Smooth muscle cell (in vitro differentiated cells): ENCODE data around the gene AK8. TPM values are rescaled to one million over a fixed set of nuclear protein-coding genes. Genes with fewer than 3 reads are reported as not detected.

Source experiments
- DNase-seq: peaks from one replicate; lab custom pipeline; 2025; ENCODE audit not compliant: unreplicated experiment; lab: John Stamatoyannopoulos, UW
- H2AFZ ChIP-seq: fragments of 200-600 bp; sonication (generic); 2 replicates; pipeline ENCODE4 v1.6.0; 2016; ENCODE audit warnings: antibody characterized with exemption, low read depth, mild to moderate bottlenecking
- H3F3A ChIP-seq: fragments of 200-600 bp; sonication (generic); 2 replicates; pipeline ENCODE4 v1.6.0; 2017; ENCODE audit warnings: antibody characterized with exemption, low read depth
- H3K27ac ChIP-seq: fragments of 200-600 bp; sonication (generic); 2 replicates; pipeline ENCODE4 v1.5.1; 2016; ENCODE audit warnings: low read depth, mild to moderate bottlenecking
- H3K27me3 ChIP-seq: fragments of 200-600 bp; sonication (generic); 2 replicates; pipeline ENCODE4 v1.6.1; 2016; ENCODE audit warnings: low read depth, mild to moderate bottlenecking
- H3K36me3 ChIP-seq: fragments of 200-600 bp; sonication (generic); 2 replicates; pipeline ENCODE4 v1.5.1; 2016; ENCODE audit warnings: low read depth
- H3K4me1 ChIP-seq: fragments of 200-600 bp; sonication (generic); 2 replicates; pipeline ENCODE4 v1.5.1; 2016; ENCODE audit warnings: low read depth
- H3K4me2 ChIP-seq: fragments of 200-600 bp; sonication (generic); 2 replicates; pipeline ENCODE4 v1.6.0; 2016; ENCODE audit warnings: mild to moderate bottlenecking
- H3K4me3 ChIP-seq: fragments of 200-600 bp; sonication (generic); 2 replicates; pipeline ENCODE4 v1.5.1; 2016; ENCODE audit warnings: mild to moderate bottlenecking
- H3K79me2 ChIP-seq: fragments of 200-600 bp; sonication (generic); 2 replicates; pipeline ENCODE4 v1.6.0; 2016; ENCODE audit warnings: low read depth, mild to moderate bottlenecking
- H3K9ac ChIP-seq: fragments of 200-600 bp; sonication (generic); 2 replicates; pipeline ENCODE4 v1.6.0; 2016; ENCODE audit warnings: low read depth
- H3K9me3 ChIP-seq: fragments of 200-600 bp; sonication (generic); replicated peaks from 2 replicates; pipeline ENCODE4 v1.5.1; 2016; ENCODE audit warnings: low read depth
- H4K20me1 ChIP-seq: fragments of 200-600 bp; sonication (generic); 2 replicates; pipeline ENCODE4 v1.6.0; 2016; ENCODE audit warnings: low read depth
- WGBS: methylation state at CpG from one replicate; pipeline ENCODE4 v1.1.7; 2016; ENCODE audit warnings: low lambda C conversion rate; 5-methylcytosine and 5-hydroxymethylcytosine counted together
- polyA plus RNA-seq: library from polyadenylated mRNA; unstranded; fragments of >200 nt; fragmentation: Nextera tagmentation; extraction: Ambion mirVana; gene quantifications from 2 replicates; pipeline ENCODE4 v1.2.1, GENCODE V29; 2016
- total RNA-seq: library from RNA; depleted of rRNA; stranded (reverse); fragments of >200 nt; gene quantifications from 2 replicates; pipeline ENCODE4 v1.2.3, GENCODE V29; 2014
- TF ChIP-seq, protein P1 (sequence below): fragments of 200-600 bp; sonication (generic); IDR thresholded peaks from 2 replicates; pipeline ENCODE4 v1.5.1; 2017; ENCODE audit warnings: borderline replicate concordance, mild to moderate bottlenecking, antibody characterized with exemption; ENCODE audit not compliant: insufficient read depth, poor library complexity, severe bottlenecking

AK8 gene
- total and polyA plus RNA-seq, 2 experiments from 2014 or later, result 0.67 to 1.4 TPM

DNA sequence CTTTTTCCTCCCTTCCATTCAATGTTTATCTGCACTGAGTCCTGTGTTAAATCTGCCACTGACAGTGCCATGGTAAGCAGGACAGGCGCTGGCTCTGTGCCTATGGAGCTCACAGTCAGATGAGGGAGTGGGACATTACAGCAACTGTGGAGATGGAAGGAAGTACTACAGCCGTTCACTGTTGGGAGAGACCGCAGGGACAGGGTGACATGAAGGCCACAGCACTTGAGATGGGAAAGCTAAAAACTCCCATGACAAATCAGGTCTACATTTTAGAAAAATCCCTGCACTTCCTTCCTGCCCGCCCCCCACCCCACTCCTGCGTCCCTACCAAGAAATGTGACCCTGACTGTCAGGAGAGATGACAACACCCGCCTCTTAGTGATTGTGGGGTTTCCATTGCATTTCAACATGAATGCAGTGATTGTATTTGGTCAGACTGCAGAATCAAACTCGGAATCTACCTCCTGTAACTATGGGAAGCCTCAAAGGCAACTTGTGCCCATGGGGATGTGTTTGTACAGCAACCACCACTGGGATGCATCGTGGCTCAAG is 151.4 kb downstream of the AK8 start:
- H3K36me3 ChIP-seq, result no peaks in the 10 kb centered on the region
- no peak for DNase-seq
- TF ChIP-seq, protein P1, sequence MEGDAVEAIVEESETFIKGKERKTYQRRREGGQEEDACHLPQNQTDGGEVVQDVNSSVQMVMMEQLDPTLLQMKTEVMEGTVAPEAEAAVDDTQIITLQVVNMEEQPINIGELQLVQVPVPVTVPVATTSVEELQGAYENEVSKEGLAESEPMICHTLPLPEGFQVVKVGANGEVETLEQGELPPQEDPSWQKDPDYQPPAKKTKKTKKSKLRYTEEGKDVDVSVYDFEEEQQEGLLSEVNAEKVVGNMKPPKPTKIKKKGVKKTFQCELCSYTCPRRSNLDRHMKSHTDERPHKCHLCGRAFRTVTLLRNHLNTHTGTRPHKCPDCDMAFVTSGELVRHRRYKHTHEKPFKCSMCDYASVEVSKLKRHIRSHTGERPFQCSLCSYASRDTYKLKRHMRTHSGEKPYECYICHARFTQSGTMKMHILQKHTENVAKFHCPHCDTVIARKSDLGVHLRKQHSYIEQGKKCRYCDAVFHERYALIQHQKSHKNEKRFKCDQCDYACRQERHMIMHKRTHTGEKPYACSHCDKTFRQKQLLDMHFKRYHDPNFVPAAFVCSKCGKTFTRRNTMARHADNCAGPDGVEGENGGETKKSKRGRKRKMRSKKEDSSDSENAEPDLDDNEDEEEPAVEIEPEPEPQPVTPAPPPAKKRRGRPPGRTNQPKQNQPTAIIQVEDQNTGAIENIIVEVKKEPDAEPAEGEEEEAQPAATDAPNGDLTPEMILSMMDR, result no peak
- WGBS, result 85% methylated on average over 8 of the region's 8 CpGs
- no peak overlapping the region for H2AFZ ChIP-seq
- no peak overlapping the region for H3K4me2 ChIP-seq
- no peak overlapping the region for H3K4me3 ChIP-seq
- no peaks in the 10 kb centered on the region for H3K79me2 ChIP-seq
- H3K4me1 ChIP-seq, result no peaks in the 10 kb centered on the region
- H3K9ac ChIP-seq, result no peak overlapping the region
- H3F3A ChIP-seq, result no peaks in the 10 kb centered on the region
- no peaks in the 10 kb centered on the region for H4K20me1 ChIP-seq
- H3K9me3 ChIP-seq, result no peaks in the 10 kb centered on the region
- no peaks in the 10 kb centered on the region for H3K27me3 ChIP-seq
- no peak overlapping the region for H3K27ac ChIP-seq

DNA sequence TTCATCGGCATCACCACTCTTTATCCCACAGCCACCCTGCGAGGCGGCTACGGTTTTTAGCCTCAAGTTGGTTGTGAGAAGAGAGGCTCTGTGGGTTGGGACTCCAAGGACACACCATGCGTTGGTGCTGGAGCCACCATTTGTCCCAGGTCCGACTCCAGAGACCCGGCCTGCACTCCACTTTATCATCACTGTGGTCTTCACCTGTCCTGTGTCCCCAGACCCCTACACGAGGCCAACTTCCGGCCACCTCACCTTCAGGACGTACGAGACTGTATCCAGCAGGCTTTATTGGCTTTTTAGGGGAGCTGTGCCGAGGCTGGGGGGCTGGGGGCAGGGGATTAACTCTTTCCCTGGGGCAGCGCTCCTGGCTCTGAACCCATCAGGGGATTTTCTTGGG is 152.8 kb downstream of the AK8 start:
- H3K9me3 ChIP-seq, result no peaks in the 10 kb centered on the region
- TF ChIP-seq, protein P1, result no peak
- 95% methylated on average over 13 of the region's 13 CpGs for WGBS
- no peak overlapping the region for H3K4me3 ChIP-seq
- H3K36me3 ChIP-seq, result no peaks in the 10 kb centered on the region
- H4K20me1 ChIP-seq, result no peaks in the 10 kb centered on the region
- H3K9ac ChIP-seq, result no peak overlapping the region
- DNase-seq, result no peak
- H3K27me3 ChIP-seq, result no peaks in the 10 kb centered on the region
- H3K4me1 ChIP-seq, result no peaks in the 10 kb centered on the region
- H3K27ac ChIP-seq, result no peak overlapping the region
- H2AFZ ChIP-seq, result no peak overlapping the region
- H3K4me2 ChIP-seq, result no peak overlapping the region
- H3F3A ChIP-seq, result no peaks in the 10 kb centered on the region
- no peaks in the 10 kb centered on the region for H3K79me2 ChIP-seq

DNA sequence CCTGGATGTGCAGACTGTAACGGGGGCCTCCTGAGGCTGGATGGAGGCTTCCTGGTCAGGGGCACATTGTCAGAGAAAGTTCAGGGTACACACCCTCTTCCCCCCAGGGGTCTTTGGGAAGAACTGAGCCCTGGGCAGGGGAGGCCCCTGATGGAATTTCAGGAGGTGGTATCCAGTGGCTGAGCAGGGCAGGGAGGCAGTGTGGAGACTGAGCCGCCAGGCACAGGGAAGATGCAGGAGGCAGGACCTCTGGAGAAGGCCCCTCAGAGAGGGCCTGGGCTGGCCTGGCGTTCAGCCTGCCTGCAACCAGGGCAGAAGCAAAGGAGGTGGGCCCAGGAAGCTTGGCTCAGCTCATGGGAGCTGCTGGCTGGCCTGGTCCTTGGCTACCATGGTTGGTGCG is 154.3 kb downstream of the AK8 start:
- H3K36me3 ChIP-seq, result no peaks in the 10 kb centered on the region
- H3K9me3 ChIP-seq, result no peaks in the 10 kb centered on the region
- H3K27ac ChIP-seq, result no peak overlapping the region
- no peaks in the 10 kb centered on the region for H3K4me1 ChIP-seq
- H3K4me3 ChIP-seq, result no peak overlapping the region
- H3K79me2 ChIP-seq, result no peaks in the 10 kb centered on the region
- H3K4me2 ChIP-seq, result no peak overlapping the region
- H3F3A ChIP-seq, result no peaks in the 10 kb centered on the region
- 92% methylated on average over 4 of the region's 4 CpGs for WGBS
- DNase-seq, result no peak
- H4K20me1 ChIP-seq, result no peaks in the 10 kb centered on the region
- TF ChIP-seq, protein P1, result no peak
- H2AFZ ChIP-seq, result no peak overlapping the region
- H3K9ac ChIP-seq, result no peak overlapping the region
- H3K27me3 ChIP-seq, result no peaks in the 10 kb centered on the region

DNA sequence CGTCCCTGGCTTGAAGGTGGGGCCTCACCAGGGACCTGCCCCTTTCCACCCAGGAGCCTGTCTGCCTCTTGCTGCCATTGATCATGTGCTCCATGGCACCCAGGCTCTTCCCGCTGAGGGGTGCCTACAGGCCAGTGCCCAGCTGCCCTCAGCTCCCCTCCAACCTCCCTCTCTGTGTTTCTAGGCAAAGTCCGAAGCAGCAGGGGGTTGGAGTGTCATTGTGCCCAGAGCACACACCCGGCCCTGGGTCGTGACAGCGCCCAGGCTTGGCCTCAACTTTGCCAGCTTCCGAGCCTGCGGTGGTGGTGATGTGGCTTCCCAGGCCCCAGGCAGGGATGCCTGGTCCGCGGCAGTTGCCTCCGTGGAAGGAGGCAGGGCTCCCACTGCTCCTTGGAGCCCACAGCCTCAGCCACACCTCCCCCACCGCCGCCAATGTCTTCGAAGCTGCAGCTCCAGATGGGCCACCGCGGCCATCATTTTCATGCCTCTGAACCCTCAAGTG is 155.5 kb downstream of the AK8 start:
- TF ChIP-seq, protein P1, result no peak
- no peak overlapping the region for H3K9ac ChIP-seq
- no peak overlapping the region for H3K4me3 ChIP-seq
- H3K4me2 ChIP-seq, result no peak overlapping the region
- H3K27ac ChIP-seq, result no peak overlapping the region
- H4K20me1 ChIP-seq, result no peaks in the 10 kb centered on the region
- no peaks in the 10 kb centered on the region for H3F3A ChIP-seq
- no peaks in the 10 kb centered on the region for H3K9me3 ChIP-seq
- no peaks in the 10 kb centered on the region for H3K36me3 ChIP-seq
- H3K4me1 ChIP-seq, result no peaks in the 10 kb centered on the region
- H3K79me2 ChIP-seq, result no peaks in the 10 kb centered on the region
- H2AFZ ChIP-seq, result no peak overlapping the region
- H3K27me3 ChIP-seq, result no peaks in the 10 kb centered on the region
- 92% methylated on average over 16 of the region's 16 CpGs for WGBS
- DNase-seq, result no peak
